H9 (cell line): ENCODE results near the gene URI1. TPM values are rescaled to one million over a fixed set of nuclear protein-coding genes. Genes with fewer than 3 reads are reported as not detected.

ENCODE experiments used
- DNase-seq: peaks from one replicate; pipeline ENCODE4 v3.0.0-alpha.2; 2017
- H2AFZ ChIP-seq: one replicate; pipeline ENCODE4 v1.6.1; 2013; ENCODE audit warnings: mild to moderate bottlenecking, low read length, control low read depth, moderate library complexity
- H2AK5ac ChIP-seq: 2 replicates; pipeline ENCODE4 v1.6.1; 2013; ENCODE audit warnings: low read length, control low read depth, mixed read lengths; ENCODE audit not compliant: insufficient read length
- H2BK120ac ChIP-seq: one replicate; pipeline ENCODE4 v1.6.1; 2013; ENCODE audit warnings: low read depth, mild to moderate bottlenecking, low read length, control low read depth, inconsistent platforms; ENCODE audit not compliant: poor library complexity, severe bottlenecking
- H2BK12ac ChIP-seq: 2 replicates; pipeline ENCODE4 v1.6.1; 2013; ENCODE audit warnings: low read length, control low read depth, mixed read lengths, low read depth; ENCODE audit not compliant: insufficient read length
- H2BK15ac ChIP-seq: 2 replicates; pipeline ENCODE4 v1.6.1; 2013; ENCODE audit warnings: low read depth, low read length, control low read depth
- H2BK20ac ChIP-seq: one replicate; pipeline ENCODE4 v1.6.1; 2013; ENCODE audit warnings: low read depth, mild to moderate bottlenecking, low read length, control low read depth, inconsistent platforms; ENCODE audit not compliant: poor library complexity, severe bottlenecking
- H2BK5ac ChIP-seq: 2 replicates; pipeline ENCODE4 v1.6.1; 2013; ENCODE audit warnings: low read length, control low read depth, mixed read lengths; ENCODE audit not compliant: insufficient read length
- H3K14ac ChIP-seq: 2 replicates; pipeline ENCODE4 v1.6.1; 2013; ENCODE audit warnings: low read length, control low read depth; ENCODE audit not compliant: insufficient read depth
- H3K18ac ChIP-seq: 2 replicates; pipeline ENCODE4 v1.6.1; 2013; ENCODE audit warnings: low read depth, mild to moderate bottlenecking, mixed read lengths, low read length, control low read depth; ENCODE audit not compliant: insufficient read length
- H3K23ac ChIP-seq: 2 replicates; pipeline ENCODE4 v1.6.1; 2013; ENCODE audit warnings: low read length, control low read depth, mixed read lengths, low read depth; ENCODE audit not compliant: insufficient read length
- H3K23me2 ChIP-seq: 2 replicates; pipeline ENCODE4 v1.6.1; 2013; ENCODE audit warnings: low read depth, mild to moderate bottlenecking, mixed read lengths, low read length, control low read depth; ENCODE audit not compliant: insufficient read length, poor library complexity, severe bottlenecking
- H3K27ac ChIP-seq: 2 replicates; pipeline ENCODE4 v1.5.1; 2013; ENCODE audit warnings: low read length, control low read depth, mixed read lengths, low read depth; ENCODE audit not compliant: insufficient read length
- H3K27me3 ChIP-seq: 2 replicates; pipeline ENCODE4 v1.6.1; 2013; ENCODE audit warnings: low read length, control low read depth, inconsistent platforms; ENCODE audit not compliant: insufficient read depth
- H3K4ac ChIP-seq: 2 replicates; pipeline ENCODE4 v1.6.1; 2013; ENCODE audit warnings: low read depth, mild to moderate bottlenecking, control low read depth, inconsistent platforms, low read length, moderate library complexity
- H3K4me1 ChIP-seq: 2 replicates; pipeline ENCODE4 v1.6.1; 2013; ENCODE audit warnings: low read length, control low read depth, inconsistent platforms; ENCODE audit not compliant: insufficient read depth
- H3K4me2 ChIP-seq: 2 replicates; pipeline ENCODE4 v1.6.1; 2013; ENCODE audit warnings: low read length, control low read depth, mixed read lengths; ENCODE audit not compliant: insufficient read length, insufficient read depth
- H3K56ac ChIP-seq: 2 replicates; pipeline ENCODE4 v1.6.1; 2013; ENCODE audit warnings: low read depth, mild to moderate bottlenecking, mixed read lengths, low read length, control low read depth; ENCODE audit not compliant: insufficient read length
- H3K79me1 ChIP-seq: 2 replicates; pipeline ENCODE4 v1.6.1; 2013; ENCODE audit warnings: low read depth, mild to moderate bottlenecking, moderate library complexity, low read length, control low read depth, inconsistent platforms; ENCODE audit not compliant: insufficient read depth, poor library complexity, severe bottlenecking
- H3K79me2 ChIP-seq: 2 replicates; pipeline ENCODE4 v1.6.1; 2013; ENCODE audit warnings: low read length, control low read depth, inconsistent platforms; ENCODE audit not compliant: insufficient read depth
- H3K9ac ChIP-seq: 2 replicates; pipeline ENCODE4 v1.6.1; 2013; ENCODE audit warnings: low read length, control low read depth, mixed read lengths; ENCODE audit not compliant: insufficient read length; ENCODE audit errors: extremely low read depth
- H3K9me3 ChIP-seq: one replicate; pipeline ENCODE4 v1.6.1; 2013; ENCODE audit warnings: low read depth, low read length, inconsistent platforms; ENCODE audit not compliant: control insufficient read depth
- H3T11ph ChIP-seq: one replicate; pipeline ENCODE4 v1.6.1; 2013; ENCODE audit warnings: mild to moderate bottlenecking, low read length, control low read depth, inconsistent platforms
- H4K20me1 ChIP-seq: one replicate; pipeline ENCODE4 v1.6.1; 2013; ENCODE audit not compliant: control insufficient read depth, insufficient read length, insufficient read depth
- H4K5ac ChIP-seq: 2 replicates; pipeline ENCODE4 v1.6.1; 2013; ENCODE audit warnings: low read depth, mild to moderate bottlenecking, mixed read lengths, low read length, control low read depth; ENCODE audit not compliant: insufficient read length
- H4K8ac ChIP-seq: replicated peaks from 2 replicates; pipeline ENCODE4 v1.6.1; 2013; ENCODE audit warnings: low read length, control low read depth, mixed read lengths, low read depth; ENCODE audit not compliant: insufficient read length
- H4K91ac ChIP-seq: 2 replicates; pipeline ENCODE4 v1.6.1; 2013; ENCODE audit warnings: low read depth, mild to moderate bottlenecking, moderate library complexity, mixed read lengths, low read length, control low read depth; ENCODE audit not compliant: insufficient read length
- H3K27ac Mint-ChIP-seq, 3 experiments: 2 replicates in 2 of 3; 3 replicates in 1 of 3; pipeline ENCODE4 v1.8.0; 2020 to 2021; ENCODE audit warnings: mixed read lengths in 3 of 3, mild to moderate bottlenecking in 1 of 3, moderate library complexity in 1 of 3
- H3K27me3 Mint-ChIP-seq: 2 replicates; pipeline ENCODE4 v1.8.0; 2021; ENCODE audit warnings: low read depth, mild to moderate bottlenecking, moderate library complexity, mixed read lengths
- H3K36me3 Mint-ChIP-seq, 3 experiments: 2 replicates in 2 of 3; 3 replicates in 1 of 3; pipeline ENCODE4 v1.8.0; 2020 to 2021; ENCODE audit warnings: low read depth in 3 of 3, mixed read lengths in 3 of 3; ENCODE audit not compliant: insufficient read depth in 1 of 3
- H3K4me1 Mint-ChIP-seq, 2 experiments: 2 replicates each; pipeline ENCODE4 v1.8.0; 2020; ENCODE audit warnings: mixed read lengths in 2 of 2
- H3K4me3 Mint-ChIP-seq, 2 experiments: 2 replicates in 1 of 2; 3 replicates in 1 of 2; pipeline ENCODE4 v1.8.0; 2020 to 2021; ENCODE audit warnings: mild to moderate bottlenecking in 2 of 2, mixed read lengths in 2 of 2, moderate library complexity in 1 of 2
- H3K9me3 Mint-ChIP-seq, 2 experiments: 2 replicates in 1 of 2; 3 replicates in 1 of 2; pipeline ENCODE4 v1.8.0; 2020; ENCODE audit warnings: mild to moderate bottlenecking in 2 of 2, mixed read lengths in 2 of 2, moderate library complexity in 1 of 2
- WGBS: extraction: QIAGEN DNeasy Blood & Tissue Kit; methylation state at CpG from one replicate; pipeline ENCODE4 v1.1.7; 2013; ENCODE audit warnings: missing lambda C conversion rate, low lambda C conversion rate, mixed read lengths; ENCODE audit not compliant: insufficient read length; ENCODE audit errors: extremely low coverage; 5-methylcytosine and 5-hydroxymethylcytosine counted together
- total RNA-seq: library from RNA; stranded (reverse); gene quantifications from 2 replicates; pipeline ENCODE4 v1.2.1, GENCODE V29; 2021
- TF ChIP-seq, protein P1 (sequence below): fragments of 200-600 bp; sonication (generic); conservative IDR thresholded peaks from 3 replicates; pipeline ENCODE4 v1.8.0; 2021; ENCODE audit warnings: antibody characterized with exemption, mild to moderate bottlenecking

Gene URI1
- total RNA-seq, 1 experiment from 2014 or later, result 54.3 TPM

DNA sequence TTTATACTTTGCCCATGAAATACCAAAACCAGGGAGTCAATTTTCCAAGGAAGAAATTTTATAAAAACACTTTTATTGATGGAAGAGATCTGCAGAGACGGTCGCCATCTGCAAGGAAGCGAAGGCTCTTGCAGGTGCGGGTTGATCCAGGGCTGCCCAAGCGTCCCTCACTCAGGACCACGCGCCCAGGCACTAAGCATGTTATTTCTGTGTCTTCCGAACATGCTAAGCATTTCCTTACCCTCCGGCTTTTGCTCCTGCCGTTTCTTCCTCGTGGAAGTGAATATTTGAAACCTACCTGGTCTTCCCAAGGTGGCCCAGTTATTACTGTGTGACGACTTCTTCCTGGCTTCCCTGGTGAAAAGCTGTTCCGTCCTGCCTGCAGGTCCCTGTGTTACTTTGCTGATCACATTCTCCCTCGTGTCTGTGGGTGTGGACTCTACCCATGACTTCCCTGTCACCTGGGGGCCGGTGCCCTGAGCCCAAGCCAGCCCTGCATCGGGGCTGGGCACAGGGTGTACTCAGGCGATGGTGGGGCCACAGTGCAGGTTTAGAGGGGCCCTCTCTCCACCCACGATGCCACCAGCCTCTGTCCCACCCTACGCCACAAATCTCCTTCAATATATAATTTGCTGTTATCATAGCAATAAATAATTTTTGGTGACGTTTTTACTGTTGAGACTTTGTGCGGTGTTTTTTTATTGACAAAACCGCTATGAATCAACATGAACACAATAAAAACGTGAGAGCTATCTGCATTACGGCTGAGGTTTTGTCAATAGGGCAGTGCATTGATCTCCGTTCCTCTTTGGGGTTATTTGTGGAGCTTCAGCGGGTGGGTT lies 119.4 kb downstream of the URI1 start:
- Histone ChIP-seq H3K27ac (no peak overlapping the region), H4K91ac (no peak overlapping the region), H3T11ph (no peak overlapping the region), H3K27me3 (no peaks in the 10 kb centered on the region), H4K8ac (no peak overlapping the region), H3K4me1 (no peaks in the 10 kb centered on the region), H2BK5ac (no peak overlapping the region), H3K4ac (no peak overlapping the region), H4K20me1 (no peaks in the 10 kb centered on the region), H2BK12ac (no peak overlapping the region), H3K9ac (no peak overlapping the region), H3K14ac (no peak overlapping the region), H3K79me1 (no peaks in the 10 kb centered on the region), H2AFZ (no peak overlapping the region), H3K79me2 (no peaks in the 10 kb centered on the region), H3K9me3 (no peaks in the 10 kb centered on the region), H3K23ac (no peak overlapping the region), H2AK5ac (no peak overlapping the region), H3K4me2 (no peak overlapping the region), H3K56ac (no peak overlapping the region), H4K5ac (no peak overlapping the region), H2BK120ac (no peak overlapping the region), H3K18ac (no peak overlapping the region), H2BK15ac (no peak overlapping the region), H3K23me2 (no peaks in the 10 kb centered on the region), H2BK20ac (no peak overlapping the region)
- DNase-seq, result no peak
- Mint-ChIP-seq H3K27ac (no peak overlapping the region; a peak in 1 of 7 replicates), H3K9me3 (peaks cover 0 to 2% of the 10 kb centered on the region in 2 experiments; a peak in 1 of 5 replicates), H3K4me3 (no peak overlapping the region; a peak in 1 of 5 replicates), H3K4me1 (0 out of 4 replicates have a peak, but pooled peaks cover 0 to 3% of the 10 kb centered on the region in 2 experiments), H3K36me3 (no peaks in the 10 kb centered on the region; a peak in 1 of 7 replicates), H3K27me3 (peaks cover 5% of the 10 kb centered on the region)
- TF ChIP-seq, protein P1, sequence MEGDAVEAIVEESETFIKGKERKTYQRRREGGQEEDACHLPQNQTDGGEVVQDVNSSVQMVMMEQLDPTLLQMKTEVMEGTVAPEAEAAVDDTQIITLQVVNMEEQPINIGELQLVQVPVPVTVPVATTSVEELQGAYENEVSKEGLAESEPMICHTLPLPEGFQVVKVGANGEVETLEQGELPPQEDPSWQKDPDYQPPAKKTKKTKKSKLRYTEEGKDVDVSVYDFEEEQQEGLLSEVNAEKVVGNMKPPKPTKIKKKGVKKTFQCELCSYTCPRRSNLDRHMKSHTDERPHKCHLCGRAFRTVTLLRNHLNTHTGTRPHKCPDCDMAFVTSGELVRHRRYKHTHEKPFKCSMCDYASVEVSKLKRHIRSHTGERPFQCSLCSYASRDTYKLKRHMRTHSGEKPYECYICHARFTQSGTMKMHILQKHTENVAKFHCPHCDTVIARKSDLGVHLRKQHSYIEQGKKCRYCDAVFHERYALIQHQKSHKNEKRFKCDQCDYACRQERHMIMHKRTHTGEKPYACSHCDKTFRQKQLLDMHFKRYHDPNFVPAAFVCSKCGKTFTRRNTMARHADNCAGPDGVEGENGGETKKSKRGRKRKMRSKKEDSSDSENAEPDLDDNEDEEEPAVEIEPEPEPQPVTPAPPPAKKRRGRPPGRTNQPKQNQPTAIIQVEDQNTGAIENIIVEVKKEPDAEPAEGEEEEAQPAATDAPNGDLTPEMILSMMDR, result no peak
- no CpG with 5 or more reads among the region's 26 CpGs for WGBS
